ENCODE data around the gene RHOXF1.
"Not testable (repeated sequence)": the region's sequence is repeated elsewhere in the genome, so short reads cannot be mapped to it uniquely, and the experiment has no call there.

The RHOXF1 gene

GRCh38 chrX:120085553-120086185 lies 30.0 kb downstream of the RHOXF1 start:
- not testable (repeated sequence) for DNase-seq

- DNase-seq, result not testable (repeated sequence)
These were observed 38.1 kb downstream of the RHOXF1 start, which contains the start of gene RHOXF2B for GRCh38 chrX:120077590-120077989. RHOXF2B (minus strand) TSS chrX:120077690; CDS start chrX:120077552, 138 bp downstream.

GRCh38 chrX:120066169-120066568 lies 49.5 kb downstream of the RHOXF1 start:
- DNase-seq, result not testable (repeated sequence)

All from T-helper 2 cell (primary cell).